Naive thymus-derived CD4-positive, alpha-beta T cell (primary cell): ENCODE data around the gene DOK6. TPM values are rescaled to one million over a fixed set of nuclear protein-coding genes. Genes with fewer than 3 reads are reported as not detected.

ENCODE experiments used
- ATAC-seq: fragments of 150-1000 bp; cut with Tn5 transposase; 2 replicates; pipeline ENCODE4 v1.10.0; 2021; ENCODE audit warnings: mild to moderate bottlenecking, moderate library complexity
- CTCF ChIA-PET: fragments of 350-600 bp; sonication (Branson Sonifier 250); formaldehyde crosslinking; loops from one replicate; lab custom pipeline; 2021; ENCODE audit warnings: antibody characterized with exemption; lab: Charles Lee
- POLR2A ChIA-PET: fragments of 350-600 bp; sonication (Branson Sonifier 250); formaldehyde crosslinking; loops from one replicate; lab custom pipeline; 2021; ENCODE audit warnings: antibody characterized with exemption, inconsistent platforms; lab: Charles Lee
- DNase-seq, 9 donors: peaks; one replicate each; pipeline versions ENCODE4 v3.0.0 to v3.0.0-alpha.2; 2020 to 2022; ENCODE audit warnings: mixed read lengths in 1 of 9
- H3K27ac ChIP-seq: one replicate; pipeline ENCODE4 v1.7.0; 2013; ENCODE audit warnings: mild to moderate bottlenecking, low read depth, low read length, moderate library complexity
- H3K27me3 ChIP-seq, 2 donors: one replicate each; pipeline ENCODE4 v1.7.0; 2013; ENCODE audit warnings: low read length in 2 of 2, mild to moderate bottlenecking in 2 of 2, moderate library complexity in 2 of 2; ENCODE audit not compliant: control insufficient read depth in 2 of 2, insufficient read depth in 2 of 2
- H3K36me3 ChIP-seq, 3 experiments: 1 replicate in 2 of 3; 2 replicates in 1 of 3; pipeline ENCODE4 v1.7.0; 2013; ENCODE audit warnings: low read length in 3 of 3, mild to moderate bottlenecking in 3 of 3, moderate library complexity in 1 of 3; ENCODE audit not compliant: insufficient read depth in 3 of 3, control insufficient read depth in 2 of 3
- H3K4me1 ChIP-seq, 2 donors: one replicate each; pipeline ENCODE4 v1.7.0; 2013; ENCODE audit warnings: low read length in 2 of 2, mild to moderate bottlenecking in 2 of 2, moderate library complexity in 1 of 2; ENCODE audit not compliant: control insufficient read depth in 2 of 2, insufficient read depth in 2 of 2
- H3K4me3 ChIP-seq: 2 replicates; pipeline ENCODE4 v1.7.0; 2013; ENCODE audit warnings: mild to moderate bottlenecking, low read length
- H3K9me3 ChIP-seq, 3 experiments: 1 replicate in 2 of 3; 2 replicates in 1 of 3; pipeline ENCODE4 v1.7.0; 2013; ENCODE audit warnings: low read length in 3 of 3; ENCODE audit not compliant: control insufficient read depth in 2 of 3
- H3K27ac Mint-ChIP-seq, 9 donors: one replicate each; pipeline ENCODE4 v1.8.0; 2020 to 2022; ENCODE audit warnings: mixed read lengths in 9 of 9, mild to moderate bottlenecking in 8 of 9, moderate library complexity in 5 of 9, inconsistent platforms in 2 of 9
- H3K27me3 Mint-ChIP-seq, 5 donors: one replicate each; pipeline ENCODE4 v1.8.0; 2021 to 2022; ENCODE audit warnings: mixed read lengths in 5 of 5, mild to moderate bottlenecking in 1 of 5
- H3K36me3 Mint-ChIP-seq, 5 donors: one replicate each; pipeline ENCODE4 v1.8.0; 2020 to 2022; ENCODE audit warnings: mixed read lengths in 5 of 5, mild to moderate bottlenecking in 3 of 5, inconsistent platforms in 1 of 5
- H3K4me1 Mint-ChIP-seq, 7 donors: one replicate each; pipeline ENCODE4 v1.8.0; 2020 to 2022; ENCODE audit warnings: mixed read lengths in 7 of 7, mild to moderate bottlenecking in 3 of 7, inconsistent platforms in 1 of 7
- H3K4me3 Mint-ChIP-seq, 10 donors: one replicate each; pipeline ENCODE4 v1.8.0; 2020 to 2022; ENCODE audit warnings: mild to moderate bottlenecking in 10 of 10, mixed read lengths in 10 of 10, moderate library complexity in 6 of 10, inconsistent platforms in 2 of 10
- H3K9me3 Mint-ChIP-seq, 11 donors: one replicate each; pipeline ENCODE4 v1.8.0; 2020 to 2022; ENCODE audit warnings: mixed read lengths in 11 of 11, mild to moderate bottlenecking in 4 of 11, inconsistent platforms in 1 of 11, moderate library complexity in 1 of 11
- intact Hi-C, 2 donors: fragments of 100-400 bp; cut with micrococcal nuclease; formaldehyde crosslinking; loops; one replicate each; pipeline ENCODE4 v1.15.1; 2023
- polyA plus RNA-seq, 2 donors: library from polyadenylated mRNA; unstranded; fragments of 300-500 nt; fragmentation: Illumina TruSeq; gene quantifications; one replicate each; pipeline ENCODE4 v1.2.3, GENCODE V29; 2021
- total RNA-seq, 6 experiments: library from RNA in 5 of 6; stranded (reverse) in 5 of 6; gene quantifications; 1 replicate in 5 of 6; 2 replicates in 1 of 6; pipeline ENCODE4 v1.2.3 and lab custom pipeline; 2021 to 2026

Gene DOK6
- total and polyA plus RNA-seq, 7 experiments from 2014 or later, result 0.06 to 0.11 TPM; not detected in 5

DNA sequence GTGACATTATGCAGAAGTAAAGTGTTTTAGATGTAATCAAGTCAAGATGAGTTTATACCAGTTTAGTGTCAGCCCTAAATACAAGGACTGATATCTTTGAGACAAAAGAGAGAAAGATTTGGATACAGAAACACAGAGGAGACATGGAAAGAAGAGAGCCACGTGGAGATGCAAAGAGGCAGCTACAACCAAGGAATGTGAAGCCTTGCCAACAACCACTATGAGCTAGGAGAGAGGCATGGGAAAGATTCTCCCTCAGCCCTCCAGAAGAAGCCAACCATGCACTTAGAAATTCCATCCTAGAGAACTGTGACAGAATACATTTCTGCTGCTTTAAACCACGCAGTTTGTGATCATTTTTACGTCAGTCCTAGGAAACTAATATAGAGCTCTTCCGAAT, 217.2 kb downstream of the DOK6 start:
- Histone ChIP-seq H3K4me3 (no peak overlapping the region), H3K36me3 (no peaks in the 10 kb centered on the region), H3K4me1 (no peaks in the 10 kb centered on the region), H3K27me3 (peaks cover 0 to 3% of the 10 kb centered on the region in 2 donors), H3K9me3 (no peaks in the 10 kb centered on the region), H3K27ac (no peak overlapping the region)
- H3K4me3 Mint-ChIP-seq, result no peak overlapping the region
- H3K9me3 Mint-ChIP-seq, result peaks cover 0 to 1% (median 0%) of the 10 kb centered on the region in 11 donors
- peaks cover 0 to 3% (median 0%) of the 10 kb centered on the region in 5 donors for H3K36me3 Mint-ChIP-seq
- POLR2A ChIA-PET, result no interaction called here
- ATAC-seq (no peak), DNase-seq (no peak)
- intact Hi-C loops, result no loop called here
- peaks cover 0 to 13% (median 5%) of the 10 kb centered on the region in 5 donors for H3K27me3 Mint-ChIP-seq
- no peaks in the 10 kb centered on the region for H3K4me1 Mint-ChIP-seq
- no peak overlapping the region for H3K27ac Mint-ChIP-seq
- CTCF ChIA-PET, result interaction anchor here (1.1 kb wide), 1 partner anchor 41 kb away, joined by 4 read pairs; no protein-coding TSS in a partner anchor

DNA sequence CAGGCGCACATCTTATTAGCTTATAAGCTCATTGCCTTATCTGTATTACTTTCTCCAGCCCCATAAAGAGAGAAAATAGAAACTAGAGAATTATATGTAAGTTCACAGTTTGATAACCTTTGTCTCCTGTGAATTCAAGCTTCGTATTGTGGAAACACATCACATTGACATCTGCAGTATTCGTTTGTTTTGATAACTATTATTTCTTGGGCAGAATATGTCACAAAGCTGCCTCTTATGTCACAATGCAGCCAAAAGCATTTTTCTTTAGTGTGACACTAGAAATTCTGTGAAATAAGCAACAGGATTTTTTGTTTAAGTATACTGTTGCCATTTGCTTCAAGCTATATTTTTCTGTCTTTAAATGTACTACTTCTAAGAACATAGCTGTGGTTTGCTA, 221.5 kb downstream of the DOK6 start:
- Mint-ChIP-seq H3K36me3 (peaks cover 0 to 3% (median 0%) of the 10 kb centered on the region in 5 donors), H3K9me3 (peaks cover 0 to 1% (median 0%) of the 10 kb centered on the region in 11 donors), H3K4me3 (no peak overlapping the region), H3K4me1 (no peaks in the 10 kb centered on the region), H3K27ac (no peak overlapping the region), H3K27me3 (peaks cover 0 to 5% (median 2%) of the 10 kb centered on the region in 5 donors)
- Histone ChIP-seq H3K4me3 (no peak overlapping the region), H3K9me3 (no peaks in the 10 kb centered on the region), H3K4me1 (no peaks in the 10 kb centered on the region), H3K27ac (no peak overlapping the region), H3K36me3 (no peaks in the 10 kb centered on the region), H3K27me3 (no peaks in the 10 kb centered on the region)
- DNase-seq (no peak), ATAC-seq (no peak)
- POLR2A ChIA-PET, result no interaction called here
- intact Hi-C loops, result no loop called here
- CTCF ChIA-PET, result no interaction called here

DNA sequence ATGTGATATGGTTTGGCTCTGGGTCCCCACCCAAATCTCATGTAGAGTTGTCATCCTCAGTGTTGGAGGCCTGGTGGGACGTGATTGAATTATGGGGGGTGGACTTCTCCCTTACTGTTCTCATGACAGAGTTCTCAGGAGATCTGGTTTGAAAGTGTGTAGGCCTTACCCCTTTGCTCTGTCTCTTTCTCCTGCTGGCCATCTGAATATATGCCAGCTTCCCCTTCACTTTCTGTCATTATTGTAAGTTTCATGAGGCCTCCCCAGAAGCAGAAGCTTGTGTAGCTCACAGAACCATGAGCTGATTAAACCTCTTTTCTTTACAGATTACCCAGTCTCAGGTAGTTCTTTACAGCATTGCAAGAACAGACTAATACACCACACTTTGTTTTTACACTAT, 222.3 kb downstream of the DOK6 start:
- ChIA-PET CTCF (no interaction called here), POLR2A (no interaction called here)
- no peaks in the 10 kb centered on the region for H3K36me3 ChIP-seq
- no peak overlapping the region for H3K27ac ChIP-seq
- no peaks in the 10 kb centered on the region for H3K4me1 Mint-ChIP-seq
- ATAC-seq (no peak), DNase-seq (no peak)
- intact Hi-C loops, result no loop called here
- peak overlapping the region in 1 of 9 donors; percentile 76 for H3K27ac Mint-ChIP-seq
- no peaks in the 10 kb centered on the region for H3K9me3 ChIP-seq
- no peak overlapping the region for H3K4me3 ChIP-seq
- H3K27me3 Mint-ChIP-seq, result peaks cover 0 to 5% (median 0%) of the 10 kb centered on the region in 5 donors
- H3K4me1 ChIP-seq, result no peaks in the 10 kb centered on the region
- no peaks in the 10 kb centered on the region for H3K27me3 ChIP-seq
- H3K4me3 Mint-ChIP-seq, result no peak overlapping the region
- peaks cover 0 to 3% (median 0%) of the 10 kb centered on the region in 5 donors for H3K36me3 Mint-ChIP-seq
- peaks cover 0 to 1% (median 0%) of the 10 kb centered on the region in 11 donors for H3K9me3 Mint-ChIP-seq

DNA sequence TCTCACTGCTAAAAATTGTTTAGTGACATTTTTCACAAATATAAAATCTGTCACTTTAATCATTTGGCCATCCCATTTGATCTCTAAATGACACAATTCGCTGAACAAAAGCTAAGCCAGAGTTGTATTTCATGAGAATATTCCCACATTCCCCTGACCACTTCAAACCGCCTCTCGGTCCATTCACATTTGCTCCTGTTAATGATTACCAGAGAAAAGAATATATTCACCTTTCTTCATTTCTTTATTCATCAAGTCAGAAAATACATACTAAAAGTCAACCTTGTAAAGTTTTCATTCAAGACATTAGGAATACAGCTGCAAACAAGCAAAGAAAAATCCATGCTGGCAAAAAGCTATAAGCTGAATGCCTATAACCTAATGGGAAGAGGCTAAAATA, 225.5 kb downstream of the DOK6 start:
- Mint-ChIP-seq H3K27me3 (peaks cover 0 to 4% (median 0%) of the 10 kb centered on the region in 5 donors), H3K4me1 (no peaks in the 10 kb centered on the region), H3K27ac (no peak overlapping the region), H3K4me3 (no peak overlapping the region), H3K36me3 (no peaks in the 10 kb centered on the region), H3K9me3 (no peaks in the 10 kb centered on the region)
- DNase-seq (no peak), ATAC-seq (no peak)
- no peaks in the 10 kb centered on the region for H3K9me3 ChIP-seq
- no peak overlapping the region for H3K4me3 ChIP-seq
- no peaks in the 10 kb centered on the region for H3K27me3 ChIP-seq
- intact Hi-C loops, result no loop called here
- H3K4me1 ChIP-seq, result no peaks in the 10 kb centered on the region
- no peak overlapping the region for H3K27ac ChIP-seq
- CTCF ChIA-PET, result no interaction called here
- no peaks in the 10 kb centered on the region for H3K36me3 ChIP-seq
- POLR2A ChIA-PET, result no interaction called here

DNA sequence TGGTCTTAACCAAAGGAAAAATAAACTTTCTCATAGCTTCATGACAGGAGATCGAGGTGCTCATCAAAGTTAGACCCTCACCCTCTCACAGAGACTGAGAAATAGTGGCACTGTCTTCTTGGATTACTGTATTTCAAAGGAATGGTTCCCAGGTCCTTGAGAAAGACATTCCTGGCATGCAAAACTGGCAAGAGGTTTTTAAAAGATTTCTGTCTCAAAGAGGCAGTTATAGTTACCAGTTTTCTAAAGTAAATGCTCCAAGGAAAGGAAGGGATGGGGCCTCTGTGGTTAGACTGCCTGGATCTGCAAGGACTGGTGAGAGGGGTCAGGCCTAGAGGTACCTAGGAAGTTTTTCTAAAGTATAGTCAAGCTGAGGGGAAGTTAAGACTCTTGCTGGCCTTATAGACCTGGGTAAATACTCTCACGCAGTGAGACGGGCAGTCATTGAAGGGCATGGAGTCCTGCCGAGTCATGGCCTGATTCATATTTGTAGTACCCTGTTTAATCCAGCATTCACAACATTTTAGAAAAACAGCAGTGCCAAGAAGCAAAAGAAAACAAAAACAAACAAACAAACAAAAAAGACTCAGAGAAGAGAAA, 226.1 kb downstream of the DOK6 start:
- H3K4me3 Mint-ChIP-seq, result no peak overlapping the region
- H3K27me3 Mint-ChIP-seq, result peaks cover 0 to 7% (median 4%) of the 10 kb centered on the region in 5 donors
- Histone ChIP-seq H3K4me3 (no peak overlapping the region), H3K36me3 (no peaks in the 10 kb centered on the region), H3K27ac (no peak overlapping the region), H3K27me3 (no peaks in the 10 kb centered on the region), H3K9me3 (no peaks in the 10 kb centered on the region), H3K4me1 (no peaks in the 10 kb centered on the region)
- H3K9me3 Mint-ChIP-seq, result no peaks in the 10 kb centered on the region
- H3K36me3 Mint-ChIP-seq, result no peaks in the 10 kb centered on the region
- intact Hi-C loops, result no loop called here
- no peaks in the 10 kb centered on the region for H3K4me1 Mint-ChIP-seq
- ATAC-seq (no peak), DNase-seq (no peak)
- H3K27ac Mint-ChIP-seq, result no peak overlapping the region
- ChIA-PET POLR2A (no interaction called here), CTCF (no interaction called here)

DNA sequence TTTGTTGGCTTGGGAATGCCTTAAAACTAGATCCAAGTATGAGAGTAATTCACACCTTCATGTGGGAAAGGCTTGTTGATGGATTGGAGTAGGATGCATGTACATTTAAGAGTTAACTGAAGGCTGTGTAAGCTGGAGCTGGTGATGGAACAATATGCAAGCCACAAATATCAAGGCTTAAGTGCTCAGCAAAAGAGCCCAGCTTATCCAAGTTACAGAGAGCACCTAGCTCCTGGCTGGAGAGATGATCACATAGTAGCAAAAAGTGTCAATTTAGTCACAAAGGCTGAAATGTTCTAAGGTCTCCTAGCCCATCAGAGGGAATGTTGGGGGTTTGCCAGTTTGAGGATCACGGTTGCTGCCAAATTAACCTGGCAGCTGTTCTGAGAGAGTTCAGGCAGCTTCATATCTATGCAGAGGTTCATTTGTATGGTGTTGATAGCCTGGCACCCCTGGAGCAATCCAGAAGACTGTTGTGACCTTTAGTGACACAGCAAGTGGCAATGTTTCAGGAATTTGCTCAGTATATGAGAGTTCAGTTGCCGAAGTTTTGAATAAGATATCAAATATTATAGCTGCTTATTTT, 228.2 kb downstream of the DOK6 start:
- H3K4me1 Mint-ChIP-seq, result no peaks in the 10 kb centered on the region

DNA sequence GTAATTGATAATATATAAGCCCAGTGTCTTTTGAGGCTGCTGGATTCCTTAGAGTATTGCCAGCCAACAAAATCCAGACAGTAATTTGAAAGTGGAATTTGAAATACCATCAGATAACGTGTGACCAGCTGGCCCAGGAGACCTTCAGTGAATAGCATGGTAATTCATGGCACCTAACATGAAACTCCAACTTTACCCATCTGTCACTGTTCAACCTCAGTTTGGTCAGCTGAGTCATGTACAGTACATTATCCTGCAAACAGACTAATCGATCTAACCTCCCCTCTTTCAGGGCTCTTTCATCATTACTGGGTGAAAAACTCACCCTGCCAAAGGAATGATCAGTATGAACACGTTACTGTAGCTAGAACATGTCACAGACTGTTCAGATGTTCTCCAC, 230.6 kb downstream of the DOK6 start:
- DNase-seq (no peak), ATAC-seq (no peak)
- H3K27ac Mint-ChIP-seq, result no peak overlapping the region
- peaks cover 0 to 7% (median 4%) of the 10 kb centered on the region in 5 donors for H3K27me3 Mint-ChIP-seq
- no peaks in the 10 kb centered on the region for H3K9me3 ChIP-seq
- H3K4me1 ChIP-seq, result no peaks in the 10 kb centered on the region
- no peaks in the 10 kb centered on the region for H3K4me1 Mint-ChIP-seq
- no peak overlapping the region for H3K4me3 ChIP-seq
- intact Hi-C loops, result loop anchor here in 1 of 2 donors (10.0 kb wide), 1 partner anchor 814 kb away; no protein-coding TSS in a partner anchor
- H3K27me3 ChIP-seq, result no peaks in the 10 kb centered on the region
- H3K4me3 Mint-ChIP-seq, result no peak overlapping the region
- POLR2A ChIA-PET, result no interaction called here
- H3K36me3 Mint-ChIP-seq, result no peaks in the 10 kb centered on the region
- no peak overlapping the region for H3K27ac ChIP-seq
- H3K36me3 ChIP-seq, result no peaks in the 10 kb centered on the region
- H3K9me3 Mint-ChIP-seq, result peaks cover 0 to 1% (median 0%) of the 10 kb centered on the region in 11 donors
- CTCF ChIA-PET, result no interaction called here

More for the DNA sequence above, 228.2 kb downstream of the DOK6 start:
- ATAC-seq (no peak), DNase-seq (no peak)
- Histone ChIP-seq H3K27ac (no peak overlapping the region), H3K4me1 (no peaks in the 10 kb centered on the region), H3K27me3 (no peaks in the 10 kb centered on the region), H3K36me3 (no peaks in the 10 kb centered on the region), H3K4me3 (no peak overlapping the region), H3K9me3 (no peaks in the 10 kb centered on the region)
- intact Hi-C loops, result no loop called here
- H3K27ac Mint-ChIP-seq, result no peak overlapping the region
- no peak overlapping the region for H3K4me3 Mint-ChIP-seq
- CTCF ChIA-PET, result no interaction called here
- no peaks in the 10 kb centered on the region for H3K9me3 Mint-ChIP-seq
- H3K36me3 Mint-ChIP-seq, result no peaks in the 10 kb centered on the region
- POLR2A ChIA-PET, result no interaction called here
- H3K27me3 Mint-ChIP-seq, result peaks cover 0 to 7% (median 4%) of the 10 kb centered on the region in 5 donors
